Measurements from ENCODE around the gene CMC4. TPM values are rescaled to one million over a fixed set of nuclear protein-coding genes. Genes with fewer than 3 reads are reported as not detected.

The CMC4 gene
- total RNA-seq, 1 donor from 2014 or later, result 6.9 TPM

DNA sequence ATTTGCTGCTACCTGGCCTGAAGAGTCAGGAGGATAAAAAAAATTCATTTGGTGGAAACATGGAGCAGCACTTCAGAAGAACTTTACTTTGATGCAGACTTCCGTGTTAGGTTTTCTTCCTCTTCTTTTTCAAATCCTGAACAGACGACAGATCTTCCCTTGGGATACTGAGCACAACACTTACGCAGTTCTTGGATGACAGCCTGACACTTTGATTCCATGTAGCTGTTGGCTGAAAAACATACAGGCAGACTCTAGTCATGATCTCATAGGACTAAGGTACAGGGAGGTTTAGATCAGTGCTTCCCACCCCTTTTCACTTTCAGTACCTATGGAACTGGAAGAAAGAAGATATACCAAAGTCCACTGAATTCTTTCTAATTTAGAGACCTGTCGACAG, 9.2 kb downstream of the CMC4 start:
- no peak for ATAC-seq

DNA sequence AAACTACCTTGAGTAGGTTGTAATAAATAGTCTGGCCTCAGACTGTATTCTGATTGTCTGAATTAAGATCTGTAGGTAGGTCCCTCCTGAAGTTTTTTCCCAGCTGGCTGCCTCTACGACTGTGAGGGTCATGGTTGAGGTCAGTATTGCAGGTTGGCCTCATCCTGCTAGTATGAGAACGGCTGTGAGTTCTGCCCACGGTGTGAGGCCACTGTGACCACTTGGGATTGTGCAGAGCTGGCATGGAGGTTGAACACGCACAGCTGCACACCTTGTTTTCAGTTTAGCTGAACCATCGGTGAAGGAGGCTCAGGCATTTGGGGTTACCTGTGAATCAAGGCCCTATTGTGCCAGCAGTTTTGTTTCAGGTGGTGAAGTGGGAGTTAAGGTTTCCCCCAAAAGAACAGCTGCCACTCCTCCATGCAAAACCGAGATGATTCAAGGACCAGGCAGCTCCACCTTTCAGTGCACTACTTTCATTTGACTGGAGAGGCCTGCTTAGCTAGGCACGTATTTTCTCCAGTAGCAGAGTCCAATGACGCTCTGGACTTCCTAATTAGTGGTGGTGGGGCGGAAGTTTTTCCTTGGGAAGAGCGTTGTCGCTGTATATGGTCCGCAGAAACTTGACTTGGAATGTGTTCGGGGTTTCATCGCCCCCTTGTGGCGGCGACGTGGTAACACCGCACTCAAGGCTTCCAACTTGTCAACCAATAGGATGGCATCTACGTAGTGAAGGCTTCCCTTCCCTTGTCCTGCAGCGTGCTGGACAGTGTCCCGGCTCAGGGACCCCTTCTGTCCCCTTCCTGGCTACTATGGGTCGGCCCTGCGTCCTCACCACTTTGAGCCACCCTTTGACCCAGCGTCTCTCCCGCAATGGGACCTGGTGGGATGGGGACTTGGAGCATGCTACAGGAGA, 13.8 kb downstream of the CMC4 start:
- intact Hi-C loops (cut with DNase I), result no loop called here
- Histone ChIP-seq H3K9me3 (no peaks in the 10 kb centered on the region), H3K4me3 (peak overlapping the region; percentile 28), H3K4me1 (no peaks in the 10 kb centered on the region), H3K27me3 (ENCODE audit: low read depth) (no peaks in the 10 kb centered on the region), H3K36me3 (peaks cover 16% of the 10 kb centered on the region), H3K27ac (peak overlapping the region; percentile 24)
- ATAC-seq (peak; percentile 93 to 95), DNase-seq (peak; percentile 66)
- TF ChIP-seq, protein P1, sequence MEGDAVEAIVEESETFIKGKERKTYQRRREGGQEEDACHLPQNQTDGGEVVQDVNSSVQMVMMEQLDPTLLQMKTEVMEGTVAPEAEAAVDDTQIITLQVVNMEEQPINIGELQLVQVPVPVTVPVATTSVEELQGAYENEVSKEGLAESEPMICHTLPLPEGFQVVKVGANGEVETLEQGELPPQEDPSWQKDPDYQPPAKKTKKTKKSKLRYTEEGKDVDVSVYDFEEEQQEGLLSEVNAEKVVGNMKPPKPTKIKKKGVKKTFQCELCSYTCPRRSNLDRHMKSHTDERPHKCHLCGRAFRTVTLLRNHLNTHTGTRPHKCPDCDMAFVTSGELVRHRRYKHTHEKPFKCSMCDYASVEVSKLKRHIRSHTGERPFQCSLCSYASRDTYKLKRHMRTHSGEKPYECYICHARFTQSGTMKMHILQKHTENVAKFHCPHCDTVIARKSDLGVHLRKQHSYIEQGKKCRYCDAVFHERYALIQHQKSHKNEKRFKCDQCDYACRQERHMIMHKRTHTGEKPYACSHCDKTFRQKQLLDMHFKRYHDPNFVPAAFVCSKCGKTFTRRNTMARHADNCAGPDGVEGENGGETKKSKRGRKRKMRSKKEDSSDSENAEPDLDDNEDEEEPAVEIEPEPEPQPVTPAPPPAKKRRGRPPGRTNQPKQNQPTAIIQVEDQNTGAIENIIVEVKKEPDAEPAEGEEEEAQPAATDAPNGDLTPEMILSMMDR (IDR thresholded peaks at IDR 0.05), result peak; percentile 69

More for the DNA sequence above, 9.2 kb downstream of the CMC4 start:
- Histone ChIP-seq H3K27me3 (ENCODE audit: low read depth) (no peaks in the 10 kb centered on the region), H3K27ac (no peak overlapping the region), H3K4me1 (no peaks in the 10 kb centered on the region), H3K4me3 (no peak overlapping the region), H3K9me3 (no peaks in the 10 kb centered on the region), H3K36me3 (peaks cover 7% of the 10 kb centered on the region)
- TF ChIP-seq, protein P1 (IDR thresholded peaks at IDR 0.05), result no peak
- intact Hi-C loops (cut with DNase I), result no loop called here
- no peak for DNase-seq

DNA sequence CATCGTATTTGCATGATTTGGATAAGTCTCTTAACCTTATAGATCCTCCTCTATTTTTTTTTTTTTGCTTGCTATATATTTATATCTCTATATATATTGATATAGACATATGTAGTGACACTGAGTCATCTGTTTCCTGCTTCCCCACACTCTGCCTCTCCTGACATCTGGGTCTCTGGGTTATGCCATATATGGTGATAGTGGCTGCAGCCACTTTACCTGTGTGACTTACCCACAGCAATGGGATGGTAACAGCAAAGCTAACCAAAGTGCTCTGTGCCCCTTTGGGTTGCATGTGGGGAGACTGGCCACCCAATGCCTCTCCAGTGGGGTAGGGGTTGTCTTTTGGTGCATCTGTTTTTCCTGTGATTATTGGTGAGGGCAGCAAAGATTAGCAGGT, 14.5 kb downstream of the CMC4 start:
- Histone ChIP-seq H3K4me1 (no peaks in the 10 kb centered on the region), H3K36me3 (peaks cover 22% of the 10 kb centered on the region), H3K9me3 (no peaks in the 10 kb centered on the region), H3K27ac (no peak overlapping the region), H3K4me3 (no peak overlapping the region), H3K27me3 (ENCODE audit: low read depth) (no peaks in the 10 kb centered on the region)
- TF ChIP-seq, protein P1 (IDR thresholded peaks at IDR 0.05), result no peak
- intact Hi-C loops (cut with DNase I), result no loop called here
- no peak for DNase-seq
- ATAC-seq, result no peak

DNA sequence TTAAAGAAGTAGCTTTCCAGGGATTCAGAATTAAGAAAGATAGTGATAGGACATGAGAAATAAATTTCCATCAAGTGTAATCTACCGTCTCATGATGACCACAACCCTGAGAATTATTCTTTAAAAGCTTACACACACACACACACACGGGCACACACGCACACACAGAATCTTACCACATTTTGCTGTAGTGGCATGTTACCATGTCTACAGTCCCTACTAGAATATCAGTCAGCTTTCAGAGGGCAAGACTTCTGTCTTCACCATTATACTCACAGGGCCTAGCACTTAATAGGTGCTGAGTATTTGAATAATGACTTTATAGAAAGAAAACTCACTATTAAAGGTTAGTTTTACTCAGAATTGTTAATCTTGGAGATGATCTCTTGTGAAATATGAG, 15.4 kb downstream of the CMC4 start:
- Histone ChIP-seq H3K27ac (no peak overlapping the region), H3K4me3 (no peak overlapping the region), H3K27me3 (ENCODE audit: low read depth) (no peaks in the 10 kb centered on the region), H3K4me1 (no peaks in the 10 kb centered on the region), H3K36me3 (peaks cover 16% of the 10 kb centered on the region), H3K9me3 (no peaks in the 10 kb centered on the region)
- TF ChIP-seq, protein P1 (IDR thresholded peaks at IDR 0.05), result no peak
- ATAC-seq (no peak), DNase-seq (no peak)
- intact Hi-C loops (cut with DNase I), result no loop called here

DNA sequence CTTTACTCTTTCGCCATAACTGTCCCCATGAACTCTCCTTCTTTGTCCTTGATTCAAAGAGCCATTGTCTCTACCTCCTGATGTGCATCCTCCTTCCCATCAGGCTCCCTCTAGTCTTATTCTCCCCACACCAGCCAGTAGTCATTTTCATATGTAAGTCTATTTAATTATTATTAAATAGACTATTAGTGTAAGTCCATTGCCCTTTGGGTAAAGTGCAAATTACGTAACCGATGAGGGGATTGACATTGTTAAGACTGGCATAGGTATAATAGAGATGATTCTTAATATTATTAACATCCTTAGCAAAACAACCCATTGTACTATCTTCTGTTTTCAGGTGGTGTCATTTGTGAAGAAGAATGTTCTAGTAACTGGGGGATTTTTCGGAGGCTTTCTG, 16.7 kb downstream of the CMC4 start:
- DNase-seq (no peak), ATAC-seq (no peak)
- Histone ChIP-seq H3K4me3 (no peak overlapping the region), H3K27ac (no peak overlapping the region), H3K4me1 (no peaks in the 10 kb centered on the region), H3K9me3 (no peaks in the 10 kb centered on the region), H3K36me3 (peaks cover 16% of the 10 kb centered on the region), H3K27me3 (ENCODE audit: low read depth) (no peaks in the 10 kb centered on the region)
- TF ChIP-seq, protein P1 (IDR thresholded peaks at IDR 0.05), result no peak
- intact Hi-C loops (cut with DNase I), result no loop called here

Data from lower lobe of right lung (tissue), 2 donors.